K562 (cell line): ENCODE results near the gene CLCF1. TPM values are rescaled to one million over a fixed set of nuclear protein-coding genes. Genes with fewer than 3 reads are reported as not detected.

Experiments
- ARID2 ChIP-seq: fragments of 450-650 bp; IDR thresholded peaks from 2 replicates; pipeline ENCODE4 v1.6.1; 2017; ENCODE audit warnings: antibody characterized with exemption, mild to moderate bottlenecking
- CHD2 ChIP-seq: IDR thresholded peaks from 2 replicates; pipeline ENCODE4 v1.6.1; 2011; ENCODE audit warnings: low read depth, low read length
- EHMT2 ChIP-seq: fragments of 450-650 bp; IDR thresholded peaks from 2 replicates; pipeline ENCODE4 v1.6.1; 2018; ENCODE audit warnings: antibody characterized with exemption
- EP300 ChIP-seq: IDR thresholded peaks from 2 replicates; pipeline ENCODE4 v1.6.1; 2012; ENCODE audit warnings: low read length, improper control_type of control experiment
- ETV5 ChIP-seq: sonication (generic); formaldehyde crosslinking; IDR thresholded peaks from 2 replicates; pipeline ENCODE4 v1.4.0; 2020; ENCODE audit warnings: low read depth, mild to moderate bottlenecking, missing genetic modification reagents
- FOXP1 ChIP-seq: sonication (generic); formaldehyde crosslinking; IDR thresholded peaks from 2 replicates; pipeline ENCODE4 v1.8.0; 2022; ENCODE audit warnings: mild to moderate bottlenecking, missing genetic modification reagents
- GTF2F1 ChIP-seq: IDR thresholded peaks from 2 replicates; pipeline ENCODE4 v1.6.1; 2011; ENCODE audit warnings: low read depth, low read length, improper control_type of control experiment
- HDGF ChIP-seq: fragments of 450-650 bp; IDR thresholded peaks from 2 replicates; pipeline ENCODE4 v1.6.1; 2016
- HMG20B ChIP-seq: fragments of 250-450 bp; sonication (Bioruptor Pico); IDR thresholded peaks from 2 replicates; pipeline ENCODE4 v1.5.0; 2021; ENCODE audit warnings: mild to moderate bottlenecking
- ILK ChIP-seq: fragments of 450-650 bp; IDR thresholded peaks from 2 replicates; pipeline ENCODE4 v1.6.1; 2016; ENCODE audit warnings: missing genetic modification characterization, low read depth, mild to moderate bottlenecking, missing compliant biosample characterization, moderate library complexity, borderline replicate concordance
- KLF10 ChIP-seq: fragments of 250-450 bp; sonication (Bioruptor Pico); IDR thresholded peaks from 2 replicates; pipeline ENCODE4 v1.6.1; 2021; ENCODE audit warnings: matching md5 sums
- LARP7 ChIP-seq: fragments of 450-650 bp; IDR thresholded peaks from 2 replicates; pipeline ENCODE4 v1.6.1; 2016
- PHB ChIP-seq: fragments of 250-450 bp; sonication (Bioruptor Pico); IDR thresholded peaks from 2 replicates; pipeline ENCODE4 v1.5.0; 2021
- RBBP5 ChIP-seq: fragments of 200-600 bp; sonication (generic); IDR thresholded peaks from 2 replicates; pipeline ENCODE4 v1.6.1; 2012; ENCODE audit warnings: borderline replicate concordance, mild to moderate bottlenecking, low read length, control low read depth, inconsistent platforms; ENCODE audit not compliant: insufficient read depth, poor library complexity, severe bottlenecking
- RBM25 ChIP-seq: fragments of 200-400 bp; formaldehyde crosslinking; IDR thresholded peaks from 2 replicates; pipeline ENCODE4 v1.6.1; 2018; ENCODE audit warnings: low read length, low read depth, moderate library complexity; ENCODE audit not compliant: severe bottlenecking
- SMARCA5 ChIP-seq: fragments of 450-650 bp; IDR thresholded peaks from 2 replicates; pipeline ENCODE4 v1.6.1; 2016
- SRSF1 ChIP-seq: fragments of 200-400 bp; formaldehyde crosslinking; IDR thresholded peaks from 2 replicates; pipeline ENCODE4 v1.6.1; 2017; ENCODE audit warnings: mild to moderate bottlenecking, low read depth, low read length, moderate library complexity
- TAF15 ChIP-seq: fragments of 200-400 bp; formaldehyde crosslinking; IDR thresholded peaks from 2 replicates; pipeline ENCODE4 v1.6.1; 2017; ENCODE audit warnings: mild to moderate bottlenecking, low read depth, low read length, moderate library complexity
- U2AF1 ChIP-seq: fragments of 200-400 bp; formaldehyde crosslinking; optimal IDR thresholded peaks from 2 replicates; pipeline ENCODE3; 2017; ENCODE audit warnings: mild to moderate bottlenecking, low read depth, low read length, moderate library complexity
- ZBTB17 ChIP-seq: fragments of 450-650 bp; formaldehyde crosslinking; IDR thresholded peaks from 2 replicates; pipeline ENCODE4 v1.4.0; 2020; ENCODE audit warnings: mild to moderate bottlenecking
- ZNF146 ChIP-seq: IDR thresholded peaks from one replicate; pipeline ENCODE4 v1.6.1; 2018; ENCODE audit warnings: missing compliant biosample characterization; ENCODE audit not compliant: unreplicated experiment
- ZNF24 ChIP-seq: fragments of 450-650 bp; IDR thresholded peaks from 2 replicates; pipeline ENCODE4 v1.6.1; 2016
- ZNF551 ChIP-seq: fragments of 250-450 bp; sonication (Bioruptor Pico); IDR thresholded peaks from 2 replicates; pipeline ENCODE4 v1.5.0; 2021; ENCODE audit warnings: mild to moderate bottlenecking, moderate library complexity
- ZNF830 ChIP-seq: fragments of 250-450 bp; sonication (Bioruptor Pico); IDR thresholded peaks from 2 replicates; pipeline ENCODE4 v1.5.0; 2021; ENCODE audit warnings: mild to moderate bottlenecking
- ZSCAN29 ChIP-seq: fragments of 450-650 bp; IDR thresholded peaks from 2 replicates; pipeline ENCODE4 v1.6.1; 2017
- polyA plus RNA-seq, 8 experiments: library from polyadenylated mRNA; depleted of rRNA in 4 of 8; stranded (reverse) in 5 of 8; unstranded in 3 of 8; fragments of >200 nt; fragmentation: Nextera tagmentation in 2 of 8; fragmentation: Illumina TruSeq in 1 of 8; extraction: Ambion mirVana in 2 of 8; extraction: Trizol in 1 of 8; gene quantifications; 2 replicates each; pipeline versions ENCODE4 v1.2.1 to v1.2.3, GENCODE V29; 2011 to 2014; ENCODE audit warnings: inconsistent platforms in 1 of 8, missing spikeins in 1 of 8
- total RNA-seq, 7 experiments: library from RNA; depleted of rRNA in 6 of 7; stranded (reverse); fragments of >200 nt in 6 of 7; fragmentation: Illumina TruSeq in 2 of 7; extraction: Trizol in 2 of 7; gene quantifications; 2 replicates each; pipeline versions ENCODE4 v1.2.1 to v1.2.3, GENCODE V29; 2011 to 2021; ENCODE audit warnings: low replicate concordance in 1 of 7
- TF ChIP-seq, protein P1 (sequence below): fragments of 450-650 bp; formaldehyde crosslinking; IDR thresholded peaks from 2 replicates; pipeline ENCODE4 v1.4.0; 2020; ENCODE audit warnings: mild to moderate bottlenecking, moderate library complexity
- TF ChIP-seq, protein P2 (sequence below): IDR thresholded peaks from 3 replicates; pipeline ENCODE4 v1.6.1; 2011; ENCODE audit warnings: borderline replicate concordance, mild to moderate bottlenecking; ENCODE audit not compliant: insufficient read length, insufficient read depth
- TF ChIP-seq, protein P3 (sequence below): fragments of 450-650 bp; formaldehyde crosslinking; IDR thresholded peaks from 2 replicates; pipeline ENCODE4 v1.4.0; 2022; ENCODE audit warnings: missing genetic modification characterization

CLCF1 gene
- total and polyA plus RNA-seq, 9 of the 15 experiments (the other 6 are each of a cell fraction or from before 2014, with no cell fraction given) = 0.49 to 5.8 (median 3.0) TPM

DNA sequence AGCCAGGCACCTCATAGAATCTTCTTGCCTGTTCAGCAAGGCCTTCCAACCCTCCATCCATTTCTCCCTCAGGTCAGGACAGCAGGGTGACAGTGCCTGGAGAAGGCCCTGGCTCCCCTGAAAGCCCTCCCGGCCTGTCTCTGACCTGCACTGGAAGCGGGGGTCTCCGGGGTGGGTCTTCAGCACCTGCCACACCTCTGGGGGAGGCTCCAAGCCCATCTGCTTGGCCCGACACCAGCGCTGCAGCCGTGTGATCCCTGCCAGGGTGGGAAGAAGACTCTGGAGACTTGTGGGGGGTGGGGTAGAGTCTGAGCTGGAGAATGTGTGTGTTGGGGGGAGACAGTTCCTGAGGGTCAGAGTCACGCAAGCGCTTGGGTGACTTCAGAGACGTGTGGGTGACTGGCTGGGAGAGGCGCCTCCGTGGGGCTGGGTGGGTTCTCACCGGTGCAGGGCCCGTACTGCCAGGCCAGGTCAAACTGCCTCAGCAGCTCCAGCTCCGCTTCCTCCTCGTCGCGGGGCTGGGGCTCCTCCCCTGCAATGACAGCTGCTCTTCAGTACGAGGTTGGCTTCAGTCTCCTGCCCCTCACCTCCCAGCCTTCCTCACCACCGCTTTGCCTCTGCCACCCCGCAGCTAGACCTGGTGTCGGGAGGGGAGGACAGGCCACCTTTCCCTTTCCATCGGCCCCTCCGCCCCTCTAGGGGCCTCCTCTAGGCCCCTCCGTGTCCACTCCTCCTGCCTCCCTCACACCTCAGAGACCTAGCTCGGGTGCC lies 20.7 kb downstream of the CLCF1 start (continued):
- TF ChIP-seq ZNF830 (CRISPR knock-in tag) (0 out of 2 replicates have a peak, but pooled peaks have one; percentile 74), ZSCAN29 (no peak), HDGF (0 out of 2 replicates have a peak, but pooled peaks have one; percentile 44), KLF10 (no peak), EP300 (no peak), SMARCA5 (peak; percentile 62; the same call in 1 of the 2 replicates), U2AF1 (no peak), ILK (tag) (no peak), PHB (0 out of 2 replicates have a peak, but pooled peaks have one; percentile 38), GTF2F1 (no peak), ZNF24 (no peak), ZNF146 (CRISPR knock-in tag) (peak; percentile 7), ZNF551 (CRISPR knock-in tag) (no peak), LARP7 (0 out of 2 replicates have a peak, but pooled peaks have one; percentile 46), SRSF1 (no peak), TAF15 (no peak), RBBP5 (no peak), ETV5 (CRISPR knock-in tag) (no peak), EHMT2 (no peak), RBM25 (no peak), HMG20B (CRISPR knock-in tag) (no peak), ZBTB17 (0 out of 2 replicates have a peak, but pooled peaks have one; percentile 59), CHD2 (no peak), ARID2 (0 out of 2 replicates have a peak, but pooled peaks have one; percentile 20), FOXP1 (CRISPR knock-in tag) (0 out of 2 replicates have a peak, but pooled peaks have one; percentile 68)
- TF ChIP-seq, protein P1, sequence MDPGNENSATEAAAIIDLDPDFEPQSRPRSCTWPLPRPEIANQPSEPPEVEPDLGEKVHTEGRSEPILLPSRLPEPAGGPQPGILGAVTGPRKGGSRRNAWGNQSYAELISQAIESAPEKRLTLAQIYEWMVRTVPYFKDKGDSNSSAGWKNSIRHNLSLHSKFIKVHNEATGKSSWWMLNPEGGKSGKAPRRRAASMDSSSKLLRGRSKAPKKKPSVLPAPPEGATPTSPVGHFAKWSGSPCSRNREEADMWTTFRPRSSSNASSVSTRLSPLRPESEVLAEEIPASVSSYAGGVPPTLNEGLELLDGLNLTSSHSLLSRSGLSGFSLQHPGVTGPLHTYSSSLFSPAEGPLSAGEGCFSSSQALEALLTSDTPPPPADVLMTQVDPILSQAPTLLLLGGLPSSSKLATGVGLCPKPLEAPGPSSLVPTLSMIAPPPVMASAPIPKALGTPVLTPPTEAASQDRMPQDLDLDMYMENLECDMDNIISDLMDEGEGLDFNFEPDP = 0 out of 2 replicates have a peak, but pooled peaks have one; percentile 62
- TF ChIP-seq, protein P2, sequence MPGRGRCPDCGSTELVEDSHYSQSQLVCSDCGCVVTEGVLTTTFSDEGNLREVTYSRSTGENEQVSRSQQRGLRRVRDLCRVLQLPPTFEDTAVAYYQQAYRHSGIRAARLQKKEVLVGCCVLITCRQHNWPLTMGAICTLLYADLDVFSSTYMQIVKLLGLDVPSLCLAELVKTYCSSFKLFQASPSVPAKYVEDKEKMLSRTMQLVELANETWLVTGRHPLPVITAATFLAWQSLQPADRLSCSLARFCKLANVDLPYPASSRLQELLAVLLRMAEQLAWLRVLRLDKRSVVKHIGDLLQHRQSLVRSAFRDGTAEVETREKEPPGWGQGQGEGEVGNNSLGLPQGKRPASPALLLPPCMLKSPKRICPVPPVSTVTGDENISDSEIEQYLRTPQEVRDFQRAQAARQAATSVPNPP = no peak
- TF ChIP-seq, protein P3, sequence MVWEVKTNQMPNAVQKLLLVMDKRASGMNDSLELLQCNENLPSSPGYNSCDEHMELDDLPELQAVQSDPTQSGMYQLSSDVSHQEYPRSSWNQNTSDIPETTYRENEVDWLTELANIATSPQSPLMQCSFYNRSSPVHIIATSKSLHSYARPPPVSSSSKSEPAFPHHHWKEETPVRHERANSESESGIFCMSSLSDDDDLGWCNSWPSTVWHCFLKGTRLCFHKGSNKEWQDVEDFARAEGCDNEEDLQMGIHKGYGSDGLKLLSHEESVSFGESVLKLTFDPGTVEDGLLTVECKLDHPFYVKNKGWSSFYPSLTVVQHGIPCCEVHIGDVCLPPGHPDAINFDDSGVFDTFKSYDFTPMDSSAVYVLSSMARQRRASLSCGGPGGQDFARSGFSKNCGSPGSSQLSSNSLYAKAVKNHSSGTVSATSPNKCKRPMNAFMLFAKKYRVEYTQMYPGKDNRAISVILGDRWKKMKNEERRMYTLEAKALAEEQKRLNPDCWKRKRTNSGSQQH (CRISPR knock-in tag) = no peak
